Keratinocyte (primary cell): ENCODE measurements around the gene UMODL1. TPM values are rescaled to one million over a fixed set of nuclear protein-coding genes. Genes with fewer than 3 reads are reported as not detected.

Source experiments
- DNase-seq: peaks from one replicate; pipeline ENCODE4 v3.0.0-alpha.2; 2011; ENCODE audit warnings: low read depth, missing footprints, low spot score
- FAIRE-seq: peaks from 2 replicates; lab custom pipeline; 2011; peaks lifted over from hg19 to GRCh38; lab: Jason Lieb, UNC
- H2AFZ ChIP-seq: 2 replicates; pipeline ENCODE4 v1.6.0; 2012; ENCODE audit warnings: low read length, control low read depth, inconsistent platforms; ENCODE audit not compliant: control insufficient read depth
- H3K27ac ChIP-seq: 2 replicates; pipeline ENCODE4 v1.5.1; 2011; ENCODE audit warnings: low read length; ENCODE audit not compliant: control insufficient read depth, insufficient read depth
- H3K27me3 ChIP-seq: 3 replicates; pipeline ENCODE4 v1.6.0; 2011; ENCODE audit warnings: low read length; ENCODE audit not compliant: control insufficient read depth, insufficient read depth; ENCODE audit errors: extremely low read depth
- H3K36me3 ChIP-seq, 2 experiments: 2 replicates in 1 of 2; 3 replicates in 1 of 2; pipeline ENCODE4 v1.5.1; 2011; ENCODE audit warnings: low read length in 2 of 2, mild to moderate bottlenecking in 1 of 2; ENCODE audit not compliant: control insufficient read depth in 2 of 2, insufficient read depth in 2 of 2; ENCODE audit errors: extremely low read depth in 1 of 2
- H3K4me1 ChIP-seq: 3 replicates; pipeline ENCODE4 v1.5.1; 2011; ENCODE audit warnings: low read length; ENCODE audit not compliant: control insufficient read depth, insufficient read depth; ENCODE audit errors: extremely low read depth
- H3K4me2 ChIP-seq: 3 replicates; pipeline ENCODE4 v1.6.0; 2011; ENCODE audit warnings: low read depth, low read length; ENCODE audit not compliant: control insufficient read depth, insufficient read depth; ENCODE audit errors: extremely low read depth
- H3K4me3 ChIP-seq, 3 experiments: fragments of 200-600 bp in 1 of 3; sonication (generic) in 1 of 3; 2 replicates in 2 of 3; 3 replicates in 1 of 3; pipeline ENCODE4 v1.5.1; 2011 to 2016; ENCODE audit warnings: low read length in 3 of 3, mild to moderate bottlenecking in 3 of 3, control low read depth in 2 of 3, inconsistent platforms in 1 of 3, low read depth in 1 of 3, mixed read lengths in 1 of 3, mixed run types in 1 of 3, moderate library complexity in 1 of 3; ENCODE audit not compliant: control insufficient read depth in 2 of 3, insufficient read depth in 2 of 3; ENCODE audit errors: extremely low read depth in 1 of 3
- H3K79me2 ChIP-seq: 2 replicates; pipeline ENCODE4 v1.6.0; 2012; ENCODE audit warnings: low read length; ENCODE audit not compliant: control insufficient read depth, insufficient read depth
- H3K9ac ChIP-seq: 3 replicates; pipeline ENCODE4 v1.6.0; 2011; ENCODE audit warnings: low read length; ENCODE audit not compliant: control insufficient read depth, insufficient read depth; ENCODE audit errors: extremely low read depth
- H3K9me1 ChIP-seq: 3 replicates; pipeline ENCODE4 v1.6.0; 2011; ENCODE audit warnings: low read length; ENCODE audit not compliant: control insufficient read depth, insufficient read depth; ENCODE audit errors: extremely low read depth
- H3K9me3 ChIP-seq: 2 replicates; pipeline ENCODE4 v1.5.1; 2012; ENCODE audit warnings: low read depth, low read length; ENCODE audit not compliant: control insufficient read depth
- H4K20me1 ChIP-seq: 3 replicates; pipeline ENCODE4 v1.6.0; 2011; ENCODE audit warnings: low read length; ENCODE audit not compliant: control insufficient read depth, insufficient read depth; ENCODE audit errors: extremely low read depth
- EZH2 ChIP-seq: IDR thresholded peaks from one replicate; pipeline ENCODE4 v1.6.1; 2012; ENCODE audit warnings: inconsistent platforms, mild to moderate bottlenecking, low read length, moderate library complexity
- dilution Hi-C: fragments of 300-500 bp; cut with MboI; formaldehyde crosslinking; loops from one replicate; pipeline ENCODE4 v1.7.0; 2020; ENCODE audit warnings: low sequenced_read_pairs; ENCODE audit not compliant: extremely low pct_ligation_motif_present
- polyA plus RNA-seq, 5 experiments: library from polyadenylated mRNA; depleted of rRNA in 3 of 5; stranded (reverse) in 3 of 5; stranded (forward) in 1 of 5; unstranded in 1 of 5; fragments of >200 nt; gene quantifications; 1 replicate in 1 of 5; 2 replicates in 3 of 5; 3 replicates in 1 of 5; pipeline versions ENCODE4 v1.2.1 to v1.2.3, GENCODE V29; 2011 to 2012; ENCODE audit warnings: missing spikeins in 2 of 5, low read depth in 1 of 5, low replicate concordance in 1 of 5
- TF ChIP-seq, protein P1 (sequence below), 3 experiments: IDR thresholded peaks in 1 of 3; conservative IDR thresholded peaks in 1 of 3; optimal IDR thresholded peaks in 1 of 3; 2 replicates in 2 of 3; 3 replicates in 1 of 3; pipeline versions ENCODE3 to v1.5.1; 2011; ENCODE audit warnings: low read length in 3 of 3, mild to moderate bottlenecking in 3 of 3, moderate library complexity in 2 of 3, control low read depth in 1 of 3, inconsistent platforms in 1 of 3; ENCODE audit not compliant: insufficient read depth in 2 of 3; ENCODE audit errors: extremely low read depth in 1 of 3

The UMODL1 gene
- polyA plus RNA-seq, 1 donor (not counting 4 experiments of a cell fraction or from before 2014, with no cell fraction given) = 0.03 TPM

DNA sequence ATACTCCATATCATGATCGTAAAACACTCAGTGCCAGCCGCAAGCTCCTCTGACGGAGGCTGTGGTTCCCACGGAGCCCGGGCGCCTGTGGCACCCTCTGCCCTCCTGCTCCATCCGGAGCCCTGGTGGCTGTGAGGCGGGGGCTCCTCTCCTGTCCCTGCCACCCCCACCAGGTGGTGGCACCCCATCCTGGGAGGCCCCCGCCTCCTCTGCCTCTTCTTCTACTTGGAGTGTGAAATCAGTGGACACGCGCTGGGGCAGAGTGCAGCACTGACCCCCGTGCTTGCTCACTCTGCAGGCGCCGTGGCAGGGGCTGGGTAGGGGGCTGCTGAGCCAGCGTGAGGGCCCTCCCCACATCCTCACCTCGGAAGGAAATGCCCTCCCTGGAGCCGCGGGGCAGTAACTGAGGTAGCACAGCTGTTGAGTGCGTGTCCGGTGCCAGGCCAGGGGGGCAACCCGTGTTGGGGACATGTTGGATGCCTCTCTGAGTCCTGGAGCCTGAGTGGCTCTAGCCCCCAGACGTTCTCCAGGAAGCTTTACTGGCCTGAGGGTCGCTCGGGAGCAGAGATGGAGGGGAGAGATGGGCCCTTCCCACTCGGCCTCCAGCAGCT is 89.1 kb downstream of the UMODL1 start:
- no peak for DNase-seq
- dilution Hi-C loops = no loop called here
- Histone ChIP-seq H3K9me3 (no peaks in the 10 kb centered on the region), H3K9ac (no peak overlapping the region), H4K20me1 (no peaks in the 10 kb centered on the region), H3K9me1 (no peaks in the 10 kb centered on the region), H3K4me1 (no peaks in the 10 kb centered on the region), H3K4me2 (no peak overlapping the region), H3K27ac (no peak overlapping the region), H3K27me3 (peaks cover 8% of the 10 kb centered on the region), H3K36me3 (no peaks in the 10 kb centered on the region), H2AFZ (no peak overlapping the region), H3K4me3 (no peak overlapping the region), H3K79me2 (no peaks in the 10 kb centered on the region)
- no peak for FAIRE-seq
- TF ChIP-seq, protein P1, sequence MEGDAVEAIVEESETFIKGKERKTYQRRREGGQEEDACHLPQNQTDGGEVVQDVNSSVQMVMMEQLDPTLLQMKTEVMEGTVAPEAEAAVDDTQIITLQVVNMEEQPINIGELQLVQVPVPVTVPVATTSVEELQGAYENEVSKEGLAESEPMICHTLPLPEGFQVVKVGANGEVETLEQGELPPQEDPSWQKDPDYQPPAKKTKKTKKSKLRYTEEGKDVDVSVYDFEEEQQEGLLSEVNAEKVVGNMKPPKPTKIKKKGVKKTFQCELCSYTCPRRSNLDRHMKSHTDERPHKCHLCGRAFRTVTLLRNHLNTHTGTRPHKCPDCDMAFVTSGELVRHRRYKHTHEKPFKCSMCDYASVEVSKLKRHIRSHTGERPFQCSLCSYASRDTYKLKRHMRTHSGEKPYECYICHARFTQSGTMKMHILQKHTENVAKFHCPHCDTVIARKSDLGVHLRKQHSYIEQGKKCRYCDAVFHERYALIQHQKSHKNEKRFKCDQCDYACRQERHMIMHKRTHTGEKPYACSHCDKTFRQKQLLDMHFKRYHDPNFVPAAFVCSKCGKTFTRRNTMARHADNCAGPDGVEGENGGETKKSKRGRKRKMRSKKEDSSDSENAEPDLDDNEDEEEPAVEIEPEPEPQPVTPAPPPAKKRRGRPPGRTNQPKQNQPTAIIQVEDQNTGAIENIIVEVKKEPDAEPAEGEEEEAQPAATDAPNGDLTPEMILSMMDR (optimal IDR thresholded peaks at IDR 0.05 in 1 of 3, IDR thresholded peaks at IDR 0.05 in 1 of 3, conservative IDR thresholded peaks at IDR 0.05 in 1 of 3; ENCODE audit: extremely low read depth in 1 of 3, insufficient read depth in 2 of 3, low read length in 3 of 3) = no peak
- no peak for TF ChIP-seq EZH2

DNA sequence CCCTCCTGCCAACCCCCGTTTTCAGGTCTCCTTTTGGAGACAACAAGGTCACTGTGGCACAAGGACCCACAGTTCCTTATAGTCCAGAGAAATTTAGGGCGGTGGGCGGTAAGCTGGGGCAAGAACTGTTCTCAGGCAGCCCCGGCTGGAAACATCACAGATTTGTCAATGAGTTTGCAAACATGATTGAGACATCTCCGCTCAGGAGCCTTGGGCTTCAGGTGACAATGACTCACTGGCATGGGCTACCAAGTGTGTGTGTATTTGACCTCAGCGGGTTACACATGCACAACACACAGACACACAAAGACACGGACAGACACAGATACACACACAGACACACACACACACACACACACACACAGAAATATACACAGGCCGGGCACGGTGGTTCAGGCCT is 89.6 kb downstream of the UMODL1 start:
- dilution Hi-C loops = no loop called here
- no peak overlapping the region for H3K4me3 ChIP-seq
- no peaks in the 10 kb centered on the region for H3K36me3 ChIP-seq
- no peaks in the 10 kb centered on the region for H4K20me1 ChIP-seq
- TF ChIP-seq, protein P1 (optimal IDR thresholded peaks at IDR 0.05 in 1 of 3, IDR thresholded peaks at IDR 0.05 in 1 of 3, conservative IDR thresholded peaks at IDR 0.05 in 1 of 3; ENCODE audit: extremely low read depth in 1 of 3, insufficient read depth in 2 of 3, low read length in 3 of 3) = no peak
- TF ChIP-seq EZH2 = no peak
- no peaks in the 10 kb centered on the region for H3K9me1 ChIP-seq
- FAIRE-seq = no peak
- H2AFZ ChIP-seq = no peak overlapping the region
- no peaks in the 10 kb centered on the region for H3K79me2 ChIP-seq
- H3K4me2 ChIP-seq = no peak overlapping the region
- no peak overlapping the region for H3K27ac ChIP-seq
- H3K9me3 ChIP-seq = no peaks in the 10 kb centered on the region
- no peaks in the 10 kb centered on the region for H3K4me1 ChIP-seq
- H3K9ac ChIP-seq = no peak overlapping the region
- peaks cover 8% of the 10 kb centered on the region for H3K27me3 ChIP-seq
- no peak for DNase-seq
